ENCODE data around the gene SLC2A9.

Gene SLC2A9

DNA sequence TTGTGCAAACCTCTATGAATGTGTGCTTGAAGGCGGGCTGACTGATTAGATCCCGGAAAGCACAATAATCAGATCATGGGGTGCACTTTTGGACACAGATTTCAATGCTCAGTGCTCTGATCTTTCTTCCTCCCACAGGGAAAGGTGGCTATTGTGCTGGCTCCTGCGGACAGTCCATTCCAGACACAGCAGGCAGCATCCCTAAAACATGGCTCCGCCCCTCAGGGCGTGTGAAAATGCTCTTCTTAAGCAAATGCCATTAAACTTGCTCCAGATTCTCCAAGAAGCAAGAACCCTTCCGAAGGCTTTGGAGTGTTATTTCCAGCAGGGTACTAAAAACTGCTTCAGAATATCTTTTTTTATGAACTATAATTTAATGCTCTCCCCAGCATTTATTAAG, 100.0 kb downstream of the SLC2A9 start:
- FAIRE-seq: no peak
- TF ChIP-seq, protein P1, sequence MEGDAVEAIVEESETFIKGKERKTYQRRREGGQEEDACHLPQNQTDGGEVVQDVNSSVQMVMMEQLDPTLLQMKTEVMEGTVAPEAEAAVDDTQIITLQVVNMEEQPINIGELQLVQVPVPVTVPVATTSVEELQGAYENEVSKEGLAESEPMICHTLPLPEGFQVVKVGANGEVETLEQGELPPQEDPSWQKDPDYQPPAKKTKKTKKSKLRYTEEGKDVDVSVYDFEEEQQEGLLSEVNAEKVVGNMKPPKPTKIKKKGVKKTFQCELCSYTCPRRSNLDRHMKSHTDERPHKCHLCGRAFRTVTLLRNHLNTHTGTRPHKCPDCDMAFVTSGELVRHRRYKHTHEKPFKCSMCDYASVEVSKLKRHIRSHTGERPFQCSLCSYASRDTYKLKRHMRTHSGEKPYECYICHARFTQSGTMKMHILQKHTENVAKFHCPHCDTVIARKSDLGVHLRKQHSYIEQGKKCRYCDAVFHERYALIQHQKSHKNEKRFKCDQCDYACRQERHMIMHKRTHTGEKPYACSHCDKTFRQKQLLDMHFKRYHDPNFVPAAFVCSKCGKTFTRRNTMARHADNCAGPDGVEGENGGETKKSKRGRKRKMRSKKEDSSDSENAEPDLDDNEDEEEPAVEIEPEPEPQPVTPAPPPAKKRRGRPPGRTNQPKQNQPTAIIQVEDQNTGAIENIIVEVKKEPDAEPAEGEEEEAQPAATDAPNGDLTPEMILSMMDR (IDR thresholded peaks at IDR 0.05; ENCODE audit: insufficient read depth, missing control alignments): no peak
- no peak for DNase-seq (ENCODE audit: insufficient read length, low spot score)

DNA sequence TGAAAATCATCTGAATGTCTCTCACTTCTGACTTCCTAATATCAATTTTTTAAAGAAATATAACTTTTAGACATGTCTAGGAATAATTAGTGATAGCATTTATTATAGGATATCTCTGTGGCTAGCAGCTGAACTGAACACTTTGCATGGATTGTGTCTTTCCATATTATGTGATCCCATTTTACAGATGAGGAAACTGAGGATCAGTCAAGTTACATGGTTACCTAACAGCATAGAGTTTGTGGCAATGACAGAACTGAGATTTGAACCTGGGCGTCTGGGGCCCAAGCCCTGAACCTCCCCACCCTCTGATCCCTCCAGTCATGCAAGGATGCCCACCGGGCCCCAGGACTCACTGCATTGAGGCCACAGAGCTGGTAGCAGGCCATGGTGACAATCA, 101.3 kb downstream of the SLC2A9 start:
- no peak for FAIRE-seq

GRCh38 chr4:9919047-9919446, 102.2 kb downstream of the SLC2A9 start:
- DNase-seq (ENCODE audit: insufficient read length, low spot score) (no peak), FAIRE-seq (no peak)
- TF ChIP-seq, protein P1 (IDR thresholded peaks at IDR 0.05; ENCODE audit: insufficient read depth, missing control alignments): no peak

More for the DNA sequence above, 101.3 kb downstream of the SLC2A9 start:
- TF ChIP-seq, protein P1 (IDR thresholded peaks at IDR 0.05; ENCODE audit: insufficient read depth, missing control alignments): no peak
- no peak for DNase-seq (ENCODE audit: insufficient read length, low spot score)

DNA sequence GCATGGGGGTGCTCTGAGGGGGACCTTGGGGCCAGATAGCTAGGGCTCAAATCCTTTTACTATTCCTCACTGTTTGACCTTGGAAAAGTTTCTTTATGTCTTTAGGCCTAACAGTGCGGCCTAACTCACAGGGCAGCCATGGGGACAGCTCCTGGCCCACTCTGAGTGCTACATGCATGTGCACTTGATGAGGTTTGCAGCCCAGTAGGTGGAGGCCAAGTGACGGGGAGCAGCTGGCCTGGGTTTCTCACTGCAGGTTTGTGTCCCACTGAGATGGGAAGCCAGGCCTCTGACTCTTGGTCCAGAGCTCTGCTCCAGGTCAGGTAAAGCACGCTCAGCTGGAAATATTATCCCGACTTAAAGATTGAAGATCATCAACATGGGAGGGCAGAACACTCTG, 102.8 kb downstream of the SLC2A9 start:
- TF ChIP-seq, protein P1 (IDR thresholded peaks at IDR 0.05; ENCODE audit: insufficient read depth, missing control alignments): no peak
- FAIRE-seq: no peak
- DNase-seq (ENCODE audit: insufficient read length, low spot score): no peak

DNA sequence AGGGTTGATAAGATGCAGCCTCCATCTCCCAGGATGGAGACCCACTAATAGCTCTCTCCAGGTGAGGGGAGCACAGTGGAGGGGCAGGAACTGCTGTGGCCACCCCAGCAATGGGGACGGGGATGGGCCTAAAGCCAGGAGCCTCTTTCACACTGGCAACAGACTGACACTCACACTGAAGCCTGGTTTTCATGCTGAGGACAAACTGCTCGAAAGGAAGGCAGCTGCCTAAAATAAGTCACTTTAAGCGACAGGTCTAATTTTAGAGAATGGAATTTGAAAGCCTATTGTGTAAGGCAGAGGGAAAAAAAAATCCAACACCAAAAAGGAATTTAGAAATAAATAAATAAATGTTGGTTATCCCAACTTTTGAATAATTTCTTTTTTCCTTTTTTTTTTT, 104.4 kb downstream of the SLC2A9 start:
- TF ChIP-seq, protein P1 (IDR thresholded peaks at IDR 0.05; ENCODE audit: insufficient read depth, missing control alignments): no peak
- no peak for FAIRE-seq

DNA sequence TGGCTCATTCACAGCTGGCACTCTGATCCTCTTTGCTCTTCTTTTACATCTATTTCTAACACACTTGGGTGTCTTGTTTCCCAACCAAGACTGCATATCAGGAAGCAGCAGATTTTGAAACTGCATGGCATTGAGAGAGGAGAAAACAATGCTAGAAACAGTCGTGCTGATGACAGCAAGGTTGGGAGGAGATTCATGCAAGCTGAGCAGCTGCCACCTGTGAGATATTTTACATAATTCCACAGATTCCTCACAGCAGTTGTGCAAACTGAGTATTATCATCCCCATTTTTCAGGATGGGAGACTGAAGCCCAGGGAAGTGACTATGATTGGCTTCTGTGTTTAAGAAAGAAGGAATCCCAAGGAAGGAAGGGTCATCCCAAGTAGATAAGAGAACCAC, 105.0 kb downstream of the SLC2A9 start:
- TF ChIP-seq, protein P1 (IDR thresholded peaks at IDR 0.05; ENCODE audit: insufficient read depth, missing control alignments): no peak
- no peak for DNase-seq (ENCODE audit: insufficient read length, low spot score)
- no peak for FAIRE-seq

More for the DNA sequence above, 104.4 kb downstream of the SLC2A9 start:
- DNase-seq (ENCODE audit: insufficient read length, low spot score): no peak

DNA sequence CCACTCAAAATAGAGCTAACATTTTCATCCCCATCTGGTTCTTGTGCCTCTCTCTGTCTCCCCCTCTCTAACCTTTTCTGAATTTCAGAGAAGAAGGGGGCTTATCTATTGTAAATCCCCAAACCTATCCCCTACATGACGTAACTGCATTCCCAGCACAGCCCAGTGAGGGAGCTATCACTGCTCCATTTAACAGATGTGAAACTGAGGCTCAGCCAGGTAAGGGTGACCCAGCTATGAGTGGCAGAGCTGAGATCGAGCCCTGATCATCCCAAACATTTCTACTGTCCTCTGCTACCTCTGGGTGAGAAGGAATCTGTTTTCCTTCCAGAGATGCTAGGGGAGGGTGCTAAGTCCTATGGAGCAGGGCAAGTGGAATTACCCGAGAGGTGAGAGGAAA, 107.5 kb downstream of the SLC2A9 start:
- DNase-seq (ENCODE audit: insufficient read length, low spot score) (no peak), FAIRE-seq (no peak)
- TF ChIP-seq, protein P1 (IDR thresholded peaks at IDR 0.05; ENCODE audit: insufficient read depth, missing control alignments): no peak
